NCI-H524 treated with DMSO at 0.1 percent for 48 hours (cell line): ENCODE measurements around the gene UBR3.
A peak's percentile ranks its signal among the peaks of the same experiment; 100 is the strongest.

Experiments used
- DNase-seq: peaks from one replicate; lab custom pipeline; 2025; lab: John Stamatoyannopoulos, UW

The UBR3 gene

DNA sequence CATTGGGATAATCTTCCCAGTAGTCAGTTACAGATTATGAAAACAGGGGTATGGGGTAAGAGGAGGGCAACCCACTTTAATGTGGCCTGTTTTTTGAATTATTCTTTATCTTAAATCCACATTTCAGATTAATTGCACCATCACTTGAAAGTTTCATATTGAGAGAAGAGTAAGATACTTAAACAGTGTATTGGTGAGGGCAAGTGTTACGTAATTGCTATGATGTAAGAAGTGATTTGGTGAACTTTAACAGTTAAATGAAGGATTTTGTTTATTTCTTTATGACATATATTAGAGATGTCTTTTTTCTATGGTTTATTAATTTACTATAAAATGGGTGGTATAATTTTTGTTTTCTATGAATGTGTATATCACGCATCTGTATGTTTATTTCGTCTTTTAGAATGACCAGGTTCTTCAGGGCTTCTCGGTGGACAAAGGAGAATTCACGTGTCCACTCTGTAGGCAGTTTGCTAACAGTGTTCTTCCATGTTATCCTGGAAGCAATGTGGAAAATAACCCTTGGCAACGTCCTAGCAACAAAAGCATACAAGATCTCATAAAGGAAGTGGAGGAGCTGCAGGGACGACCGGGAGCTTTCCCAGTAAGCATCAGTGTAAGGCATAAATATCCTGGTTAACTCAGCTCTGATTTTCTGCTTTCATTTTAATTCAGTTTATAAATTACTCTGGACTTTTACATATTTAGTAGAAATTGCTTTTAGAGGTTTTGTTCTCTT is 179.5 kb downstream of the UBR3 start:
- DNase-seq = no peak

DNA sequence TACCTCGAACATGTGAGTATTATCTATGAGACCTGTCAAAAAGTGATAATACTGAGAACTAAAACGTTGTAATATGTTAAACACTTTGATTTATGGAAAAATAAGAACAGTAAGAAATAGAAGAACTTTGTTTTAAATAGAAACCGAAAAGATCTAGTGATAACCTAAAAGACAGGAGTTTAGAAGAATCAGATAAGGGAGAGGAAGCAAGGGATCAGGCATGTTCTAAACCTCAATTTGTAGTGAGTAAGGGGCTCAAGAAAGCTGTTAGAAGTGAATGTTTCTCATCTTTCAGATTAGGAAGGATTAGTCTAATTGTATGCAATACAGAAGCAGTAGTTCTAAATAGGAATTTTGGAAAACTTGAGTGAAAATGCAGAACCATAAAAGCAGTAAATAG is 182.0 kb downstream of the UBR3 start:
- DNase-seq = no peak

GRCh38 chr2:170012773-170013172 is 185.5 kb downstream of the UBR3 start:
- no peak for DNase-seq

DNA sequence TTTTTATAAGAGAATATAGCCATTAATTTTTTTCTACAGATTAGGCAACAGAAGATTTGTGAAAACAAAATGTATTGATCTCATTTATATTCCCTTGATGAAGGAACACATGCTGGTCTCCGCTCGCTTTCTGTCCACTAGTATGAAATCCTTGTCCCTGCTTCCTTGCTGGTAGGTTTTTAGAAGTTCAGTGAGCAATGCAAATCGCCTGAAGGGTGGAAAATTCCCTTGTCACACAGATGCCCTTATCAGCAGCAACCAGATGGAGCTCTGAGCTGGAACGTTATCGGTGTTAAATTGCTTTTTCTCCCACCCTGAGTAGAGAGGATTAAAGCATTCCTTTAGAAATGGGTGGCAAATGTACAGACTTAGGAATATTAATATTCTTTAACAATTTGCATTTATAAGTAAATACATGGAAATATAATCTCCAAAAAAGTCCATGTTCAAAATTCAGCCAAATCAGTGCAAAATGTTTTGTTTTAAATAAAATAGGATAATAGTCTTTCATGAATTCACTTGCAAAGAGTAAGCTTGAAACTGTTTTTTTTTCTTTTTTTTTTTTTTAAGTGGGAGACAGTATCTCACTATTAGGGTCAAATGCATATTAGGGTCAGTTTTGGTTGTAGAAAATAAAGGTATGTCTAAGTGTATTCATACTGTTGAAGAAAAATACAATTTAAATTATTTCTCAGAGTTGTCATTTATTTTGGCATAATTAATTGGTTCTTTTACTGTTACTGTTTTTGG is 186.7 kb downstream of the UBR3 start:
- peak; percentile 12 for DNase-seq

DNA sequence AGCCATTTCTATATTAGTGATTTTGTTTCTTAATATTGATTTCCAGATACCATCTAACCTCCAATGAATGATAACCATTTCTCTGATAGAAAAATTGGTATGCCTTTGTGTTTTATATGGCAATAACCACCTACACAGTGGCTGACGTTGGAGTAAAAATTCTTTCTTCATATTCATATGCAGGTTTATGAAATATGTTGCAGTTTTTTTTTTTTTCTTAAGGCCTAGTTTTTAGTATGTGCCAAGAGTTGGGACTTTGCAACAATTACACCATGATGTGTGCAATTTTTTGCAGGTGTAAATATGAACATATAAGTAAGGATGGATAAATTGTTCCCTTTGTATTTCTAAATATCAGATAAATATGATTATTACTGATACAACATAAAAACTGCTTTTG is 187.5 kb downstream of the UBR3 start:
- no peak for DNase-seq

GRCh38 chr2:170017860-170018532 is 190.7 kb downstream of the UBR3 start:
- no peak for DNase-seq

DNA sequence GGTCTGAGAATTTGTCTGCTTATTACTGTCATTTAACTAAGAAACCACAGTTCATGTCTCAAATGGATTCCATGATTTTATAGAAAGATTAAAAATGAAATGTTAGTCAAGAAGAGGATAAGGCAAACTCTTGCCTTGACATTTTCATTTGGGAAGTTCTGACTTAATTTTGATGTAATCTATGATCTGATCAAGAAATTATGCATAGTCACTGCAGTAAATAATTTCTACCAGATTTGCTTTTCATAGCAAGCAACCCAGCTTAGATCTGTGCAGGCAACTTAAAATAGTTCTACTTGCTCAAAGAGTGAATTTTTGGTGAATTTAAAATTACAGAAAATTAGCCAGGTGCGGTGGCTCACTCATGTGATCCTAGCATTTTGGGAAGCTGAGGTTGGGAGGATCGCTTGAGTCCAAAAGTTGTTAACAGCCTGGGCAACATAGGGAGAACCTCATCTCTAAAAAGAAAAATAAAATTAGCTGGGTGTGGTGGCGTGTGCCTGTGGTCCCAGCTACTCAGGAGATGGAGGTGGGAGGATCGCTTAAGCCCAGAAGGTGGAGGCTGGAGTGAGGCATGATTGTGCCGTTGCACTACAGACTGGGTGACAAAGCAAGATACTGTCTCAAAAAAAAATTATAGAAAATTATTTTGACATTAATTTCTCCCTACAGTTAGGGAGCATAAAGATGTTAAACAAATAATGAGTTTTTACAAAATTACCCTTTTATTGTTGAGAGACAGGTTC is 192.0 kb downstream of the UBR3 start:
- DNase-seq = no peak

- no peak for DNase-seq
Observed at GRCh38 chr2:170020777-170021176, 193.5 kb downstream of the UBR3 start.

DNA sequence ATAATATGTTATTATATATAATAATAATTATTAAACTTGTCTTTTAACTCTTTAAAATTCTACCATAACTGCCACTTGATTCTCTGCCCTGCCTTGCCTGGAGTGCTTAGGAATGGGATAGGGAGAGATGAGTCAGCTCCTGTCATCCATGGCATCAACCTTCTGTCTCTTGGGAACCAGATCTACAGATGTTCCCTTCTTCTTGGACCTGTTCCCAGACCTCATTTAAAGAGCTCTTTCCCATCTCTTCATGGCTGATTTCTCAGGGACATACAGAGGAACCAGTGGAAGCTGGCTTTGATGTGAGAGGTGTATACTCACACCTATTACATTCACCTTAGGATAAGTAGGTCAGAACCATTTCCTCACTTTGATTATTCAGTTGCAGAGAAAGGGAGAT is 195.4 kb downstream of the UBR3 start:
- DNase-seq = peak; percentile 31

DNA sequence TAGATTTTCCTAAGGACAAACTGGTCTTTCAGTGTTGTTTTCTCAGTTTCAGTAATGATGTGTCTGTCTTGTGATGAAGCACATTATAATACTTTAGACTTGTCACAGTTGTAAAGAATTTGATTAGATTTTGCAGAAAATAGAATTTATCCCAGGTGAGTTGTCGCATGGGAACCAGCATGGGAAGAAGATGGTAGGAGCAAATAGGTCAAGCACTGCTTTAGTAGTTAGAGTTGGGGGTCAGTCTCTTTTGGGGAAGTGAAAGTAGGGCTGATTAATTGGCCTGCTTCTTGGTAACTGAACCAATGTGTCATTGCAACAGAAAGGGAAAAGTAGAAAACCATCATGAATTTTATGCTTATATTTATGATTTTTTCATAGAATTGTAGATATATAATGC is 197.5 kb downstream of the UBR3 start:
- no peak for DNase-seq

- no peak for DNase-seq
Observed at GRCh38 chr2:170025223-170025622, 198.0 kb downstream of the UBR3 start.

DNA sequence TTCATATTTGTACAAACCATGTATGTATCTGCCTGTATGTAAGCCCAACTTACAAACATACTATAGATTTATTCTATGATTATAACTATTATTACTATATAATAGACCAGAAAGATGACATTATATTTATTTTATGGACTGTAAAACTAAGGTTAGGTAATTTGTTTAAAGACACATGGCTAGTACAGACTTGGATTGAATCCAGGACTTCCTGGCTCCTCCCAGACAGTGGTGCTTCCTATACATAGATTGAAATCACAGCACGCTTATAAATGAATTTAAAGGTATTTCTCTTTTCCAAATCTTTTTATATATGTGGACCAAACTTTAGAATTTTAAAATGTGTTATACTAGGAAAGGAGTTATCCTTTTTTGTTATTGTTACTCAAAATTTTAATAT is 199.1 kb downstream of the UBR3 start:
- no peak for DNase-seq

DNA sequence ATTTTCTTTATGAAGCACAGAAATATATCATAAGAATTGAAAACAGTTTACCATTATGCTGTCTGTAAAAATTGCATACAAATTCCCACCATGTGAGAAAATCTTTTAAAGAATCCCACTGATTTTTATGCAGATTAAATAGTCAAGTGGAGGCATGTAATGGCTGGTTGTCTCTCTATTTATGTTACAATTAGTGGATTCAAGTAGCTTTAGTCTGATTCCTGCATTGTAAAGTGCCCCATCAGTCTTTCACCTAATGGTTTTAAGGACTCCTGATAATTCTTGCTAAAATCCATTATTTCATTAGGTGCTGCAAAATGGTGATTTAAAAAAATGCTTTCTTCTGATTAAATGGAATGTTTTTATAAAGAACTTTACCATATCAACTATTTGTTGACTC is 202.3 kb downstream of the UBR3 start:
- DNase-seq = no peak

DNA sequence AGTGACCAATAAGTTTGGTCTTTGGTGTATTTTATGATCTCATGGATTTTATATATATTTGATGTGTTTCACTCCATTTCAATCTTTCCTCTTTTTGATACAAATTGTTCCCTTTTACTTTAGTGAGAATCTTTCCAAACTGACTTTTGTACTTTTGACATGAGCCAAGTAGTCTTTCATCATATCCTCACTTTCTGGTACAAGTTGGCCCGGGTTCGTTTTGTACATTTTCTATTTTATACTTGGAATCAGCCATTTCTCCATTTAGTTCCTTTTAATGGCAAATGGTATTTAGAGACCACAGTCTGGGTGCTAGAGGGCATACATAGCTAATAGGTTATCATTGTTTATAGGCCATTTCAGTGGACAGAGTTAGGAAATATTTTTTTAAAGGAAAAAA is 202.8 kb downstream of the UBR3 start:
- no peak for DNase-seq

- no peak for DNase-seq
Observed at GRCh38 chr2:170031288-170031687, 204.0 kb downstream of the UBR3 start.

- DNase-seq = no peak
Observed at GRCh38 chr2:170034596-170034995, 207.3 kb downstream of the UBR3 start.

DNA sequence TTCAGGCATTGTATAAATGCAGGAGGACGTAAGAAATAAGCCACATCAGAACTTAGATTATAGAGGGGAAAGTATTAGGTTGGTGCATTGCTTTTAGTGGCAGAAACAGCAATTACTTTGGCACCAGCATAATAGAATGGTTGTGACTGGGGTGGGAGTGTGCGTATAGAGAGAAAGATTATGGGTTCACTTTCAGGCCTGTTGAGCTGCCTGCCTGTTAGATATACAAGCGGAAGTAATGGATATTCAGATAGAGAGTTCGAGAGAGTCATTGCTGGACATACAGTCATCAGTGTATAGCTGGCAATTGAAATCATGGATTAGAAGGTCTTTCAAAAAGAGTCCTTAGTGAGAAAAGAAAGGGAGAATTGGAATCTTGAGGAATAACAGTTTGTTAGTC is 211.5 kb downstream of the UBR3 start:
- DNase-seq = no peak

DNA sequence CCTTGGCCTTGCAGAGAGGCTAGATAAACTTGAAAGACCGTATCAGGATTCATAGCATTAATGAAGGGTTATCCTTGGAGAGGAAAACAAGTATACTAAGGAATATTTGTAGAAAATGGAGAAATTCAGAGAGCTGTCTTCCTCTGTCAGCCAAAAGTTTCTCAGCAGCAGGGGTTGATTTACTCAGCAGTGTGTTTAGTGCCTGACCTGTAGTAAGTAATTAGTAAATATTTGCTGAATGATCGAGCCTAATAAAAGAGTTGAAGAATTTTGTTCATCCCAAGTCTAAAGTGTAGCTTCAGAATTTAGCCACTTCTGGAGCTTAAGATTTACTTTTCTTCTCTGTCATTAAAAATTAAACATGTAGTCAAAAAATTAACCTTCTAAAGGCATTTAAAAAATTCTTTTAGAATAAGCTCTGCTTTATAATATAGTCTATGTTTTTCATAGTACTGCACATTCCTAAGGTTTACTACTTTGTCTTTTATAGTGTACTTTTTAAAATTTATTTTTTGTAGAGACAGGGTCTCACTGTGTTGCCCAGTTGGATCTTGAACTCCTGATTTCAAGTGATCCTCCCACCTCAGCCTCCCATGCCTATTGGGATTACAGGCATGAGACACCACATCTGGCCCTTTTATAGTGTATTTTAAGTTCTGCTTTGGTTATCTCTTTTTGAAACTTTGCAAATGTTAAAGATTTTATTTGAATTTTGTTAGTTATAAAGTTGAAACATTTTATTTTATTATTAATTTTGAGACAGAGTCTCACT is 212.3 kb downstream of the UBR3 start:
- no peak for DNase-seq

GRCh38 chr2:170044751-170045478 is 217.7 kb downstream of the UBR3 start:
- no peak for DNase-seq

DNA sequence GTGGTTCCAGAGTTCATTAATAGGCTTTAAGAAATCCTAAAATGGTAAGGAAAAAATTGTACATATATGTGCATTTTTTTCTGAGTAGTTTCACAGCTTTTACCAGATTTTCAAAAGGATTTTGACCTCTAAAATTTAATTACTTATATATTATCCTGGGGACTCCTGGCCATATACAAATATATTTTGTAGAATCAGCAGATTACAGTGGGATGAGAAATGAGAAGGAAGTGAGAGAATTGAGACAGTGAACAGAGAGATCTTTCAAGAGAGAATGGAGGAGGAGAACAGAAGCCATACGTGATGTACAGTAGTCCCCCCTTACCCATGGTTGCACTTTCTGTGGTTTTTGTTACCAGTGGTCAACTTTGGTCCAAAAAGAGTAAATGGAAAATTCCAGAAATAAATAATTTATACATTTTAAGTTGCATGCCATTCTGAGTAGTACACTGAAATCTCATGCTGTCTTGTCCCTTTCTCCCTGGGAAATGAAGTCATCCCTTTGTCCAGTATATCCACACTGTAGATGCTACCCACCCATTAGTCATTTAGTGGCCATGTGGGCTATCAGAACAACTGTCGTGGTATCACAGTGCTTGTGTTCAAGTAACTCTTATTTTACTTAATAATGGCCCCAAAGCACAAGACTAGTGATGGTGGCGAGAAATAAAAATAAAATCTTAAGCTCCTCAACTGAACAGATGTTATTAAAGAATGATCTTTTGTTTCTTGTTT is 220.2 kb downstream of the UBR3 start:
- no peak for DNase-seq
